NK-92 (cell line): Measurements from ENCODE around the gene GOT2.
"Not testable (repeated sequence)": the region's sequence is repeated elsewhere in the genome, so short reads cannot be mapped to it uniquely, and the experiment has no call there.

Experiments
- DNase-seq: peaks from one replicate; lab custom pipeline; 2025; ENCODE audit not compliant: unreplicated experiment; lab: John Stamatoyannopoulos, UW

The GOT2 gene

DNA sequence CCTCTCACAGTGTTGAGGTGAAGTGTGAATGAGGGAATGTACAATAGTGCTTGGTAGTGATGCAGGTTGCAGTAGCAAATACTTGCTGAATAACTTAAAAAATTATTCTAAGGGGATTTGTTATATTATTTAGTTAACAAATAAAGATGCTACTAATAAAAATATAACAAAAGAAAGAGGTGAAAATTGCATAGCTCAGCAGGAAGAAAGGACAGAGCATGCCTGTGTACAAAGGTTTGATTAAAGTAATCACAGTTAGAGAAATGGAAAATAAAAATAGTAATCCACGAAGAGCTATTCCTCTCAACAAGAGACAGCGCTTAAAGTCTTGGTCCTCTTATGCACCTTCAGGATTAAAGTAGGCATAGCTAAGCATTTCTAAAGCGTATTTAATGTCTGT, 11.0 kb downstream of the GOT2 start:
- DNase-seq, result no peak

GRCh38 chr16:58717994-58718393, 16.1 kb downstream of the GOT2 start:
- DNase-seq, result no peak

- DNase-seq, result no peak
Measured at GRCh38 chr16:58716468-58716867, 17.6 kb downstream of the GOT2 start.

GRCh38 chr16:58713742-58714141, 20.4 kb downstream of the GOT2 start:
- DNase-seq, result no peak

DNA sequence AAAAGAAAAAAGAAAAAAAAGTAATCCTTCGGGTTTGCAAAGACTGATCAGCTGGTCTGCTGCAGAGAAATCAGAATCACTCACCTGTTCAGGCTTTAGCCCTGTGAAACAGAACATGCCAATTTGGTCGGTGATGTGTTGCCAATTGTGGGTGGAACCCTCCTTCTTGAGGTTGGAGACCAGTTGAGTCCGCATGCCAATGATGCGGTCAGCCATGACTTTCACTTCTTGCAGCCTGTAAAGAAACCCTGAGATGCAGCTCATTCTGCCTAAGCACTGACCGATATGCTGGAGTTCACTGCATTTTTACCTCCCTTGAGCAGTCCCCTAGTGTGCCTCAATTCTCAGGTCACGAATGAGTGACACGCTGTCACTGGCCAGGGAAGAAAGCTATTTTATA, 24.8 kb downstream of the GOT2 start:
- DNase-seq, result no peak

GRCh38 chr16:58699151-58699550, 35.0 kb downstream of the GOT2 start:
- DNase-seq, result no peak

- no peak for DNase-seq
Measured at GRCh38 chr16:58695368-58695767, 38.7 kb downstream of the GOT2 start.

DNA sequence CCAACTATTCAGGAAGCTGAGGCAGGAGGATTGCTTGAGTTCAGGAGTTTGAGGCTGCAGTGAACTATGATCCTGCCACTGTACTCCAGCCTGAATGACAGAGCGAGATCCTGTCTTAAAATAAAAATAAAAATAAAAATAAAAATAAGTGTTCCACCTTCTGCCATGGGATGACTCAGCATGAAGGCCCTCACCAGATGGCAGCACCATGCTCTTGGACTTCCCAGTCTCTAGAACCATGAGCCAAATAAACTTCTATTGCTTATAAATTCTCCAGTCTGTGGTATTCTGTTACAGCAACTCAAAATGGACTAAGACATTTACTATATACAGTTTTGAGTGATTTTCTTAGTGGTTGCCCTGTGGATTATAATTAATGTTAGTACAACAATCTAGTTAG, 41.7 kb downstream of the GOT2 start:
- no peak for DNase-seq

DNA sequence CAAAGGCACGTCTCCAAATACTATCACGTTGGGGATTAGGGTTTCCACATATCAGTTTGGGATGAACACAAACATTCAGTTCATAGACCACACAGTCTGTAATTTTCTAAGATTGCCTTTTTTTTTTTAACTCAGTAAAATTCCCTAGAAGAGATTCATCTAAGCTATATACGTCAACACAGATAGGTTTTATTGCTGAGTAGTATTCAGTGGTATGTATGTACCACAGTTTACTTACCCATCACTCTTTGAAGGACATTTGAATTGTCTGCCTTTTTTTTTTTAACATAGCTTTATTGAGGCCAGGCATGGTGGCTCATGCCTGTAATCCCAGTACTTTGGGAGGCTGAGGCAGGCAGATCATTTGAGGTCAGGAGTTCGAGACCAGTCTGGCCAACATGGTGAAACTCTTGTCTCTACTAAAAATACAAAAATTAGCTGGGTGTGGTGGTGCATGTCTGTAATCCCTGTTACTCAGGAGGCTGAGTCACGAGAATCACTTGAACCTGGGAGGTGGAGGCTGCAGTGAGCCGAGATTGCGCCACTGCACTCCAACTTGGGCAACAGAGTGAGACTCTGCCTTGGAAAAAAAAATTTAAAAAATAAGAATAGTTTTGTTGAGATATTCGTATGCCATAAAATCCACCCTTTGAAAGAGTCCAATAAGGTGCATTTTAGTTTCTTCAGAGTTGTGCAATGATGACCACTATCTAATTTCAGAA, 47.0 kb downstream of the GOT2 start:
- not testable (repeated sequence) for DNase-seq

GRCh38 chr16:58685084-58685449, 49.0 kb downstream of the GOT2 start:
- no peak for DNase-seq

DNA sequence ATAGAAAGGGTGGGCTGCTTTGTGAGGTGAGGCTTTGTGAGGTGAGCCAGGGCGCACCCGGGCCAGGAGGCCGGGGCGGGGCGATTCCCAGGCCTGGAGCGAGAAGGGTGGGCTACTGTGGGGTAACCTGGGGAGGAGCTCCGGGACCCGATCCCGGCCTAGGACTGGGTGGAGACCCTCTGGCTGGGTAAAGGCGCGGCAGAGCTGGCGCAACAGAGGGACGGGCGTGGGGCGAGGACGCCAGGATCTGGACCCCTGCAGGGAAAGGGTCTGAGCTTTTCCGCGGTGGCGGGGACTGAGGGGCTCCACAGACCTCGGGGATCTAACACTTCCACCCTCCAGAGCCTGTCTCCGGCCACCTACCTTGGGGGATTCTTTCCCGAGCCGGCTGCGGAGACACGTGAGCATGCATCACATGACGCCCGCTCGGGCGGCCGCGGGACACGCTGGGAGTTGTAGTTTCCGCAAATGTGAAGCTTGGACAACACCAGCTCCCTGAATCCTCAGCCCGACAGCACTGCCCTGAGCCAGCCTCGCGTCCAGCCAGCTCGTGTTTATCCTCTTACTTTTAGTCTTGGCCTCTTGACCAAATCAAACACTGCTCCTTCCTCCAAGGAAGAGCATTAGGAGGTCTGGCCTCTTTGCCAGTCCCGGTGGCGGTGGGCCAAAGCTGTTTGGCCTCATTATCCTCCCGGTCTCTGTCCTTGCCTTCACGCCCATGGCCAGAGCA, 49.6 kb downstream of the GOT2 start, which contains the start of gene SLC38A7:
TSS of gene SLC38A7 (minus strand) at position 417 of the 730 bp plus-strand sequence. CDS start 4,644 bp downstream, outside the sequence.
- DNase-seq, result no peak

DNA sequence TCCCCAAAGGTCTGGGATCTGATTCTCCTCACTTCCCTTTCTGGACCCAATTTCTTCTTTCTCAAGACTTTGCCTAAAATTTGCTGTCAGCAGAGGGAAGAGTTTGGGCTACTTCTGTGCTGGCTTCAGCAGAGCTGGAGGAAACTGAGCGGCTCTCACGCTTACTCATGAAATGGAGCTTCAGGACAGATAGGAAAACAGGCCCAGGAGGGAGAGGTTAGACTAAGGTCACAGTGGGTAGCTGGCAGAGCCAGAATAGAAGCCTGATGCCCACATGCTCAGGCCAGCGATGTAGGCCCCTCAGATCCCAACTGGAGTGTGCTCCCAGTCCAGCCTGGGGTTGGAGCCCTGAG, 50.1 kb downstream of the GOT2 start:
- DNase-seq, result no peak

GRCh38 chr16:58679763-58680162, 54.4 kb downstream of the GOT2 start:
- DNase-seq, result no peak

- DNase-seq, result no peak
Measured at GRCh38 chr16:58678716-58679115, 55.4 kb downstream of the GOT2 start.

- no peak for DNase-seq
Measured at GRCh38 chr16:58678269-58678668, 55.8 kb downstream of the GOT2 start.

DNA sequence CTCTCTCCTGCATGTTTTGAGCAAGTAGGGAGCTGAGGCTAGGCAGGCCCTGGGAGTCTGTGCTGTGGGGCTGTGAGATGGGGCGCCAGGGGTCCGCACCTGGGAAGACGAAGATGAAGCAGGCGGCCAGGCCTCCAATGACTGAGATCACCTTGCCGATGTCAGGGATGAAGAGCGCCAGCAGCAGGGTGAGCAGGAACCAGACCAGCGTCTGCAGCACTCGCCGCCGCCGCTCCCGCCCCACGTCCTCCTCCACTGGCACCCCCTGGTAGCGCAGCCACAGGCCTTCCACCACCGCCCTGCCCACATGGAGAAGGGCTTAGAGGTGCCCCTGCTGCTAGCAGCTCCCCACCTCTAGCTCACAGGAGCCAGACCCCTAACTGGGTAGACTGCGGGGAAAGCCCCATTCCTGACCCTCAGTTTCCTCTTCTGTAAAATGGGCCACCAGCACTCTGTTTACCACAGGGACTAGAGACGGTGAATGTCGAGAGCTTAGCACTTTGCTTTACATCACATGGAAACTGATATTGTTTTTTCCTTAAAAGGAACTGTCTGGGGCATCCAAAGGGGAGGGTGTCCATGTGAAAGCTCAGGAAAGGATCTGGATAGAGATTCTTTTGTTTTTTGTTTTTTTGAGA, 63.1 kb downstream of the GOT2 start:
- DNase-seq, result no peak

DNA sequence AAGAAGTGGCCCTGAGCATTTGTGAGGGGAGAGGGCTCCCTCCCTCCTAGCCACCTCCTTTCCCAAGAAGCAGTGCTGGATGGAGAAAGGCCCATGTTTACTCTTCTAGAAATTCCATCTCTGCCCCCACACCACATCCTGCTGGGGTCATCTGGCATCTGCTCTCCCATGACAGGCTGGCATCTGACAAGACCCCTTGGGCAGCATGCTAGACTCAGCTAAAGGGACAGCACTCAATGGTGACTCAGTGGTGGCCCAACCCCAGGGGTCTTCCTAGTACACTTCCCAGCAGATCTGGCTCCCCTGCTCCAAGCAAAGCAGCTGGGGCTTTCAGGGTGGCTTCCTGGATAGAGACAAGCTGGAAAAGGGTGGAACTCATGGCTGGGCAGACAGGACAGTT, 63.9 kb downstream of the GOT2 start:
- no peak for DNase-seq

DNA sequence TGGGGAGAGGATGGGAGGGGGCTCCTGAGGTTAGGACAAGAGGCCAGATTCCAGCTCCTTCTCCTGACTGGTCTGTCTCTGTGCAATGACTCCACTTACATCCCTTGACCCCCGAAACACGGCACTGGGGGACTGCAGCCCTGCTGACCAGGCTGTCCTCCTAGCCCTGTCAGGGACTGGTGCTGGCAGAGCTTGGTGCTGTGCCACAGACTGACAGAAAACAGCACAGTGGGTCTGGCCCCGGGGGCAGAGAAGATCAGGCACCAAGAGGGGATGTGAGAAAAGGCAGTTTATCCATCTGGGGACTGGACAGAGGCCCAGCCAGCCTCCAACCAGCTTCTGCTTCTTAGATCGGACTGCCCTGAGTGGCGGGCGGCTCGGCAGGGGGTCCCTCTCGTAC, 68.9 kb downstream of the GOT2 start:
- no peak for DNase-seq

DNA sequence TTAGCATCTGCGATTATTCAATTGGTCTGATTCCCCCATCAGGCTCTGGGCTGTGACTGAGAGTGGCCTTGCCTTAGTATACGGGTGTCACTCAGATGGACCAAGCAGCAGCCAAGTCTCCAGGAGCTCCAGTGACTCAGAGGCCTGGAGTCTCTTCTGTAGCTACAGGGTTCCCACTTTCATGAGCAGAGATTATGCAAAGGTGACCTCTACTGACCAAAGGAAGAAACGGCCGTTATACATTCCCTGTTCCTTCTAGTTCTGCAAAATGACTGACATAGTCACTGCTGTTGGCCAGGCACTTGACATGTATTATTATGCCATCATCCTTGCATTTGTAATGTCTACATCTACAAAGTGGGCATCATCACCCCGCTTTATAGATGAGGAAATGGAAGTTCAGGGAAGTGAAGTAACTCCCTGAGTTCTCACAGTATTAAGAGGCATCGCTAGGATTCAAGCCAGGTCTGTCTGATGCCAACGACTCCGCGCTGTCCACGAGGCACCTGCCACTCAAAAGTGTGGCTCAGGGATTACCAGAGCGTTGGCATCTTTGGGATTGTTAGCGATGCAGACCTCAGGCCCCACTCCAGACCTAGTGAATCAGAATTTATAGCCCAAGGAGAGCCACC, 72.8 kb downstream of the GOT2 start:
- DNase-seq, result no peak

GRCh38 chr16:58659911-58660310, 74.2 kb downstream of the GOT2 start:
- DNase-seq, result not testable (repeated sequence)

DNA sequence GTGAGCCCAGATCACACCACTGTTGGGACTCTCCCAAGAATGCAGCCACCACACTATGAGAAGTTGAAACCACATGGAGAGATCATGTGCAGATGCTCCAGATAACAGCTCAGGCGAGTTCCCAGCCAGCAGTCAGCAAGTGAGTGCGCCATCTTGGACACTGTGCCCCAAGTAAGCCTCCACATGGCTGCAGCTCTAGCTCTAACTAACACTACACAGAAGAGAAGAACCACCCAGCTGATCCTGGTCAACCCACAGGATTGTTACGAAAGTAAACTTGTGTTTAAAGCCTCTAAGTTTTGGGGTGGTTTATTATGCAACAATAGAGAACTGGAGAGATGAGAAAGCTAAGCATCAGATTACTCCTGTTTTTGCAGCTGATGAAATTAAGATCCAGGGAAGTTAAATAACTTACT, 75.3 kb downstream of the GOT2 start:
- DNase-seq, result no peak
